Measurements from ENCODE around the gene PDE8B. TPM values are rescaled to one million over a fixed set of nuclear protein-coding genes. Genes with fewer than 3 reads are reported as not detected.

Gene PDE8B
- total and polyA plus RNA-seq, 7 donors, result 0.23 to 11.3 (median 2.9) TPM

GRCh38 chr5:77397686-77398292 lies 187.3 kb downstream of the PDE8B start:
- no peaks in the 10 kb centered on the region for H3K9me3 ChIP-seq
- intact Hi-C loops (cut with DNase I), result no loop called here
- DNase-seq, result no peak
- no peaks in the 10 kb centered on the region for H3K27me3 ChIP-seq
- H3K4me3 ChIP-seq, result no peak overlapping the region
- H3K27ac ChIP-seq, result no peak overlapping the region
- WGBS, 2 donors, result 74 to 86% methylated on average over 5 of the region's 5 CpGs
- no peaks in the 10 kb centered on the region for H3K36me3 ChIP-seq
- peaks cover 0 to 5% (median 0%) of the 10 kb centered on the region in 4 donors for H3K4me1 ChIP-seq
- TF ChIP-seq POLR2AphosphoS5 (IDR thresholded peaks at IDR 0.05), result no peak
- no peak for TF ChIP-seq POLR2A (IDR thresholded peaks at IDR 0.05)
- no peak for TF ChIP-seq CTCF (IDR thresholded peaks at IDR 0.05)
- TF ChIP-seq EP300 (IDR thresholded peaks at IDR 0.05), result no peak

GRCh38 chr5:77398458-77398857 lies 188.0 kb downstream of the PDE8B start:
- intact Hi-C loops (cut with DNase I), result no loop called here
- H3K9me3 ChIP-seq, result no peaks in the 10 kb centered on the region
- 97 to 98% methylated on average over 13 of the region's 13 CpGs for WGBS, 2 donors
- no peak overlapping the region for H3K27ac ChIP-seq
- no peak overlapping the region for H3K4me3 ChIP-seq
- no peak for DNase-seq
- no peaks in the 10 kb centered on the region for H3K36me3 ChIP-seq
- TF ChIP-seq EP300 (IDR thresholded peaks at IDR 0.05) (no peak), POLR2A (IDR thresholded peaks at IDR 0.05) (no peak), POLR2AphosphoS5 (IDR thresholded peaks at IDR 0.05) (no peak), CTCF (IDR thresholded peaks at IDR 0.05) (no peak)
- H3K27me3 ChIP-seq, result no peaks in the 10 kb centered on the region
- peaks cover 0 to 5% (median 0%) of the 10 kb centered on the region in 4 donors for H3K4me1 ChIP-seq

GRCh38 chr5:77398896-77399295 lies 188.4 kb downstream of the PDE8B start:
- TF ChIP-seq EP300 (IDR thresholded peaks at IDR 0.05) (no peak), CTCF (IDR thresholded peaks at IDR 0.05) (no peak), POLR2A (IDR thresholded peaks at IDR 0.05) (no peak), POLR2AphosphoS5 (IDR thresholded peaks at IDR 0.05) (no peak)
- Histone ChIP-seq H3K27me3 (no peaks in the 10 kb centered on the region), H3K4me1 (peaks cover 0 to 5% (median 0%) of the 10 kb centered on the region in 4 donors), H3K36me3 (no peaks in the 10 kb centered on the region), H3K4me3 (no peak overlapping the region), H3K9me3 (no peaks in the 10 kb centered on the region), H3K27ac (no peak overlapping the region)
- intact Hi-C loops (cut with DNase I), result no loop called here
- DNase-seq, result no peak
- 91 to 92% methylated on average over 8 of the region's 8 CpGs for WGBS, 2 donors

GRCh38 chr5:77400645-77401044 lies 190.2 kb downstream of the PDE8B start:
- H3K4me3 ChIP-seq, result no peak overlapping the region
- 94 to 97% methylated on average over 1 of the region's 1 CpG for WGBS, 2 donors
- peaks cover 0 to 5% (median 0%) of the 10 kb centered on the region in 4 donors for H3K4me1 ChIP-seq
- intact Hi-C loops (cut with DNase I), result no loop called here
- H3K9me3 ChIP-seq, result no peaks in the 10 kb centered on the region
- no peaks in the 10 kb centered on the region for H3K36me3 ChIP-seq
- no peak for DNase-seq
- no peak for TF ChIP-seq POLR2AphosphoS5 (IDR thresholded peaks at IDR 0.05)
- TF ChIP-seq EP300 (IDR thresholded peaks at IDR 0.05), result no peak
- no peak for TF ChIP-seq CTCF (IDR thresholded peaks at IDR 0.05)
- no peak for TF ChIP-seq POLR2A (IDR thresholded peaks at IDR 0.05)
- H3K27me3 ChIP-seq, result no peaks in the 10 kb centered on the region
- no peak overlapping the region for H3K27ac ChIP-seq

GRCh38 chr5:77402796-77403195 lies 192.3 kb downstream of the PDE8B start:
- DNase-seq, result no peak
- H3K27me3 ChIP-seq, result no peaks in the 10 kb centered on the region
- no peak overlapping the region for H3K4me3 ChIP-seq
- intact Hi-C loops (cut with DNase I), result no loop called here
- TF ChIP-seq POLR2AphosphoS5 (IDR thresholded peaks at IDR 0.05) (no peak), POLR2A (IDR thresholded peaks at IDR 0.05) (no peak), CTCF (IDR thresholded peaks at IDR 0.05) (no peak), EP300 (IDR thresholded peaks at IDR 0.05) (no peak)
- no peaks in the 10 kb centered on the region for H3K9me3 ChIP-seq
- no peaks in the 10 kb centered on the region for H3K36me3 ChIP-seq
- 85 to 87% methylated on average over 6 of the region's 6 CpGs for WGBS, 2 donors
- no peak overlapping the region for H3K27ac ChIP-seq
- H3K4me1 ChIP-seq, result peaks cover 0 to 5% (median 0%) of the 10 kb centered on the region in 4 donors

Data from sigmoid colon (tissue), 7 donors.